GM12864 (cell line): ENCODE results near the gene ROBO2.

Experiments
- DNase-seq: peaks from one replicate; pipeline ENCODE4 v3.0.0-alpha.2; 2011; ENCODE audit warnings: low read depth
- H3K4me3 ChIP-seq: 2 replicates; pipeline ENCODE4 v1.5.1; 2011; ENCODE audit warnings: mild to moderate bottlenecking, low read depth, low read length, control low read depth
- CTCF ChIP-seq: IDR thresholded peaks from 2 replicates; pipeline ENCODE4 v1.5.1; 2011; ENCODE audit warnings: low read depth, mild to moderate bottlenecking, moderate library complexity, low read length, control low read depth, inconsistent platforms; ENCODE audit errors: missing control alignments

The ROBO2 gene

GRCh38 chr3:77222701-77223100 lies 182.8 kb downstream of the ROBO2 start:
- no peak for TF ChIP-seq CTCF
- DNase-seq = no peak
- H3K4me3 ChIP-seq = no peak overlapping the region

DNA sequence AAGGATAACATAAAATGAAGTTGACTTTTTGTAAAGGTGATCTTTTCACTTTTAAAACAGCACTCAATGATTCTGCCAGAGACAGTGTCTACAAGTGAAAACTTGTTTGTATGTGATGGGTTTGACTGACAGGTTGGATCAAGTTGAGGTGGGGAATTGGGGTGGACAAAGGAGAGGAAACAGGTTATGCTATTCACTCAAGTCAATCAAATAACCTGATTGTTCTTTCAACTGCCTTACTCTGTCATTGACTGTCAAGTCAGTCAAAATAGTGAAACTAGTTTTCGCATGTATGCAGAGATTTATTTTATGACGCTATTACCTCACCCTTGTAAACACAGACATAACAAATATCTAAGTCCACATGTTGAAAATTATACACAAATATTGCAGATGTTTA lies 187.7 kb downstream of the ROBO2 start:
- H3K4me3 ChIP-seq = no peak overlapping the region
- DNase-seq = no peak
- no peak for TF ChIP-seq CTCF

GRCh38 chr3:77232557-77232956 lies 192.7 kb downstream of the ROBO2 start:
- no peak for TF ChIP-seq CTCF
- no peak for DNase-seq
- no peak overlapping the region for H3K4me3 ChIP-seq

DNA sequence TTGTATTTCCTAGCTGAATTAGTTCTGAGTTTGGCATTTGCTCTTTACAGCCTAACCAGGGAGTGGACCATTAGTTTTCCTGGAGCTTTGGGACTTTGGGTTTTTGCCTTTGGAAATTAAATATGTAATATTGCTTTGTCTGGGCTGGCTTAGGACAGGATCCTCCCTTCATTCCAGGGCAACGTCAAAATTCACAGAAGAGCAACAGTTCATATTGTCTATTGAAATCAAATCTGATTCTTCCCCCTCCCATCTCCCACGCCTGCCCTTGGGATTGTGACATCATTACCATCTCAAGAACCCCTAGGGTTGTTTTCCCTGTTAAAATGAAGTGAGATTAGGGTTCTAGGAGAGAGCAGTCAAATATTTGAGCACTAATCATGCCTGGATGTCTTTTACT lies 194.1 kb downstream of the ROBO2 start:
- DNase-seq = no peak
- H3K4me3 ChIP-seq = no peak overlapping the region
- TF ChIP-seq CTCF = no peak

- DNase-seq = no peak
- no peak overlapping the region for H3K4me3 ChIP-seq
- TF ChIP-seq CTCF = no peak
Measured at GRCh38 chr3:77236118-77236517, 196.2 kb downstream of the ROBO2 start.

GRCh38 chr3:77240072-77240650 lies 200.3 kb downstream of the ROBO2 start:
- H3K4me3 ChIP-seq = no peak overlapping the region
- no peak for DNase-seq
- no peak for TF ChIP-seq CTCF

- no peak for DNase-seq
- no peak for TF ChIP-seq CTCF
- no peak overlapping the region for H3K4me3 ChIP-seq
Measured at GRCh38 chr3:77242371-77242770, 202.5 kb downstream of the ROBO2 start.
